Epidermal melanocyte (primary cell): ENCODE measurements around the gene CLNK.

Source experiments
- DNase-seq: peaks from one replicate; pipeline ENCODE4 v3.0.0; 2011; ENCODE audit warnings: low spot score; ENCODE audit not compliant: insufficient read length

Gene CLNK

DNA sequence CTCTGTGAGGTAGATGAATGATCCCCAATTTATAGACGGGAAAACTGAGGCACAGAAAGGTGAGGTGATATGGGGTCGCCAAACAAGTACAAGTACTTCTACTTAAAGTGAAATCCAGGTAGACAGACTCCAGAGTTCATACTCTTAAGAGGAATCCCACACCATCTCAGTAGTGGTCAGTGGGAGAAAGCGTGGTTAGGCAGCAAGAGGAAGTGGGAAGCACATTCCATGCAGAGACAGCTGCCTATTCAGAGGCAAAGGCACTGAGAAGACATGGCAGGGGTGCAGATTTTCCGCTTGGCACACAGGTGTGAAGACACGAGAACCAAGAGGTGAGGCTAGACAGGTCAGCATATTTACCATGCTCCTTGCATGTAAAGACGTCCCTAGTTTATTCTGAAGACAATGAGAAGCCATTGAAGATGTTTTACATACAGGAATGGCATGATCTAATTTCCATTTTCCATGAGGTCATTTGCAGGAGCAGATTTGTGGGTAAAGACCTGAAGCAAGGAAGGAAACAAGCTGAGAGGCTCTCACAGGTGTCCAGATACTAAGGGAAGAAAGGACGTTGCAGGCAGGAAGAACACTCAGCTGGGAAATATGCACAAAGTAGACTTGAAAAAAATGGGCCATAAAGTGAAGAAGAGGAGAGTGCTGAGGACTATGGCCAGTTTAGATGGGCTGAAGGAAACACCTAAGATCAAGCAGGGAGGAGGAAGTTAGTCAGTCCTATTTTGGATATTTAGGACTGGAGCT, 17.3 kb upstream of the CLNK start:
- no peak for DNase-seq

DNA sequence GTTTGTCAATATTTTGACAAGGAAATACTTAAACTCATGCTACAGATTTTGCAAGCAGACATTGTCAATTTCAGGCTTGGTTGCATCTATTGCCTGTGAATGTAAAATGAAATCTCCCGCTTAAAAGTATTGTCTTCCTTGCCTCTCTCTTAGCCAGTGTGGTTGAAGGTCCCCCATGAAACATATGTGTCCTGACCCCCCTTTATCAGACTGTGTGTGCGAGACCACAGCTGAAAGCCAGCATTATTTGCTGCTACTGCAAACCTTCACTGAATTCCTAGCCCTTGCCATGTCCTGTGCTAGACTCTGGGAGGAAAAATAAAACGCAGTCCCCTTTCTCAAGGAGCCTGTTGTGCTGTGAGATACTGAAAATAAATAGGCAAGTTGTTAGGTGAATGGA, 16.6 kb upstream of the CLNK start:
- DNase-seq = no peak

DNA sequence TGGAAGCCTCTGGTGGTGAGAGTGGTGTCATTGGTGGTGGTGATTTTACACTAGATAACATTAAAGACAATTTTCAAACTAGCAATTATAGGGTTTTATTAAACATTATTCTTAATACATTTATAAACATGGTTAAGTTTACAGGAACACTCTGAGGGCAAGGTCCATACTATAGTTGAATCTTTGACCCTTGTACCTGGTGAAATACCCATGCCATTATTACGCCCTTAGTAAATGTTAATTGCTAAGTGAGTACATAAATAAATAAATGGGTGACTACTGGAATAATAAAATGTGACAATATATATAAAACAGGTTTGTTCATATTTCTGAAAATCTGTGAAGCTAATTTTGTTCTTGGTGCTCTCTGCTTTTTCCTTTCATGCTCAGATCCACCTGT, 13.6 kb upstream of the CLNK start:
- no peak for DNase-seq

DNA sequence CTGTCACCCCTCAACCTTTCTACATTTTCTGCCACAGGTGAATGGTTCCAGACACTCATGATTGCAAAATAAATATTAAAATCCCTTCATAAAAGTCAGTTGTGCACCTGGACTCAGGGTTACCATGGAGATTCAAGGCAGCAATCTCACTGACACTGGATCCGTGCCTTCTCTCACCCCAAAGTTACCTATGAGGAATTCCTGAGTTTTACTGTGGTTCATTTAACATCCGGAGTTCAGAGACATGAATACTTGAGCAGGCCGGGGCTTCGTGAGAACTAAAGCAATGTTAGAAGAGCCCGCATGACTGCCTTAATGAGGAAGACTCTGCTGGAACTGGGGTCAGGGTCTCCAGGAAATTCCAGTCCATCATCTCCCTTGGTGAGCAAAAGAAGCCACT, 12.5 kb upstream of the CLNK start:
- DNase-seq = no peak

DNA sequence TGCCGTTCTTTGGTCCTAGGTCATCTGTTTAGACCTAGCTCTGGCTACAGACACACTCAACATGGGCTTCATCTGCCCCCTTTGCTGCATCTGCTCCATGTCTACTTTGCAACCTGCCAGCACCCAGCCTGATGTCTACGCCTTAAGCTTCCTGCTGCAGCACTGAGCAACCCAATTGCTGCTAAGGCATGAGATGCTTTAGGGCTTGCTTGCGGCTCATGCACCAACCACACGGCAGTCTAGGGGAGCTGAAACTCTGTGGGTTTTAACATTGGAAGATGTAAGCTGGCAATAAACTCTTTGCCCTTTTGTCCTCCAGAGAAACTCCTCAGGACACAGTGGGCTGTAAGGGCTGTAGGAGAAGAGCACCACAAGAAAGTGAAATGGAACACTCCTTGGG, 11.7 kb upstream of the CLNK start:
- no peak for DNase-seq

DNA sequence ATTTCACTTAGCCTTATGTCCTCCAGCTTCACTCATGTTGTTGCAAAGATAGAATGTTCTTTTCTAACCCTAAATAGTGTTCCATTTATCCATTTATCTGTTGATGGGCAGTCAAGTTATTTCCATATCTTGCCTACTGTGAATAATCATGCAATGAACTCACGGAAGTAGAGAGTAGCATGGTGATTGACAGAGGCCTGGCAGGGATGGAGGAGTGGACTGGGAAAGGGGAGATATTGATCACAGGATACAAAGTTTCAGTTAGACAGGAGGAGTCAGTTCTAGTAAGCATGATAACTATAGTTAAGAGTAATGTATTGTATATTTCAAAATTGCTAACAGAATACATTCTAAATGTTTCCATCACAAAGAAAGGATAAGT, 10.3 kb upstream of the CLNK start:
- no peak for DNase-seq

DNA sequence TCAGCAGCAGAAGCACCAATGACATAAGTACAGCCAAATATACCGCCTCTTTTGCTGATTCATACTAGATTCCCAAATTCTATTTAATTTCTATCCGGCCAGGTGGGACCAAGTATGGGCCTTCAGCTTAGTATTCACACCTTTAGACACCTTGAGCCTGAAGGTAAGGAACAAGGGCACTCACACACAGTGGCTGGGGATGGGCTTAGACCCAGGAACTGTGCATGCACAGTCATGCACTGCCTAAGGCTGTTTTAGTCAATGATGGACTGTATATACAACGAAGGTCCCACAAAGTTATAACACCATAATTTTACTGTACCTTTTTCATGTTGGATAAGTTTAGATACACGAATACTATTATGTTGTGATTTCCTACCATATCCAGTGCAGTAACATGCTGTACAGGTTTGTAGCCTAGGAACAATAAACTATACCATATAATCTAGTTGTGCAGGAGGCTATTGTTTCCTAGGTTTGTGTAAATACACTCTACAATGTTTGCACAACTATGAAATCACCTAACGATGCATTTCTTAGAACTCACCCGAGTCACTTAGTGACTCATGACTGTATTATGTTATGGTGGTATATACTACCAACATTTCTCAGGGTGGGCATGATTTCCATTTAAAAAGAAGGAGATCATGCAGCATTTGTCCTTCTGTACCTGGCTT, 9.7 kb upstream of the CLNK start:
- DNase-seq = no peak

DNA sequence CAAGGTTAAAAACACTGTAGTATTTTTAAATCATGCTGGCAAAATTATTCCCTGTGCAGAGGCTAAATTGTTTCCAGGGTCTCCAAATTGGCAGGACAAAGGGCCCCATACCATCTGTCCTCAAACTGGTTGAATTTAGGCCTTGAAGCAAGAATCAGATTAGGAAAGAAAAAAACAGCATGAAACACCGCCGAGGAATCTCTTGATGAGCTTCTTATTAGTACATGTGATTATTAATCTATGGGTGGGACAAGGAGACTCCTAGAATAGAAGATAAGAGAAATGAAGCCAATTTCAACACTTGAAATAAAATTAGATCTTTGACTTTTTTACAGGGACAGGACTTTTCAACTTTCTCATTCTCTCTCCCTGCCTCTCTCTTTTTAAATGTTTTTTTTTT, 7.1 kb upstream of the CLNK start:
- DNase-seq = no peak

DNA sequence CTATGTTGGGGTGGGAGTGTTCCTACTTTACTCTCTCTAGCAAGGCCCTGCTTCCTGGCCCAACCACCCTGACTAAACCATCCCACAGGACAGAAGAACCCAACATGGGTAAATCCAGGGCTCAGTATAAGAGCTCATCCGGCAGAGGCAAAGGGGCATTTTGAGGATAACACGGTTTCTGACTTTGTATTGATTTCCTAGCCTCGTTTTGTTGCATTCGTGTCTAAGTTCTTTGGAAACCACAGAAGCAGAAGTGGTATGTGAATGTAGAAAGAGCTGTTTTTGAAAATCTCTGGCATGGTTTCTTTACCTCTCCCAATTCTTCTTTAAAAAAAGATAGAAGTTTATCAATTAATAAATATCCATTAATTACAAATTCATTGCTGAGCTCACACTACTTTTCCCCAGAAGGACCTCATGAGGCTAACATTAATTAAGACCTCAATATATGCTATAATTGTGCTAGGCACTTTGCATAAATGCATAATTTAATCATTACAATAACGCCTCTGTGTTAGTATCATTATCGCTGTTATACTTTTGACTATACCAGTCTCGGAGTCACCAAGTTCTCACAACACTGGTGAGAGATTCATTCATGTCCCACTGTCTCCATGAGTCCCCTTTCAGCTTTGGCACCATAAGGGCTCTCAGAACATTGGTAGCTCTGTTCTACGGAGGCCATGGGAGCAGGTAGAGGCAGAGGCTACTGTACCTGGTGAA, 5.8 kb upstream of the CLNK start:
- no peak for DNase-seq

DNA sequence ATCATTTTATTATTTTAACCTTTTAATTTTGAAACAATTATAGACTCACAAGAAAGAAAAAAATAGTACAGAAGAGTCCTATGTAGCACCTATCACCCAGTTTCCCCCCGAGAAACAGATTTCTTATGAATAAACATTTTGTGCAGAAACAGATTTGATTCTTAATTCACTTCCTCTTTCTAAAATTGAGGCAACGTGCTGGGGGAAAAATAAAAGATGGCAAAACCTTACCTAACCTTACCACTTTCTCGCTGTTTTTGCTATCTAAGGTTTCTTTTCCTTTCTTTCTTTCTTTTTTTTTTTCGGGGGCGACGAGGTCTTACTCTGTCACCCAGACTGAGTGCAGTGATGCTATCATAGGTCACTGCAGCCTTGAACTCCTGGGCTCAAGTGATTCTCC, 4.3 kb upstream of the CLNK start:
- DNase-seq = no peak

DNA sequence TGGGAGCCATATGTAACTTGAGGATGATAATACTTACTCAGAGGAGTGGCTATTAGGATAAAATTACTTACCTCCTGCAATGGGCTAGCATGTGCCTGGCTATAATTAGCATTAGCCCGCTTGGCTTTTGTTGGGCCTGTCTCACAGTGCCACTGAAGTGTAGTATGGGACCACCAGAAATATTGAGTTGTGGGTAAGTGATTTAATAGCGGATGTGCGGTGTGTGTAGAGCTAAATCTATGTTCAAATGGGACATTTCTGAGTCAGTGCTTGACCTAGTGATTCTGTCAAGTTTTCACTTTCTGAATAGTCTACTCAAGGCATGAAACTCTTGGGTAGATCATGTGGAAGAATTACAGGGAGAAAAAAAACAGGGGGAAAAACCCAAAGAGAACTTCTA, 3.5 kb upstream of the CLNK start:
- DNase-seq = no peak

DNA sequence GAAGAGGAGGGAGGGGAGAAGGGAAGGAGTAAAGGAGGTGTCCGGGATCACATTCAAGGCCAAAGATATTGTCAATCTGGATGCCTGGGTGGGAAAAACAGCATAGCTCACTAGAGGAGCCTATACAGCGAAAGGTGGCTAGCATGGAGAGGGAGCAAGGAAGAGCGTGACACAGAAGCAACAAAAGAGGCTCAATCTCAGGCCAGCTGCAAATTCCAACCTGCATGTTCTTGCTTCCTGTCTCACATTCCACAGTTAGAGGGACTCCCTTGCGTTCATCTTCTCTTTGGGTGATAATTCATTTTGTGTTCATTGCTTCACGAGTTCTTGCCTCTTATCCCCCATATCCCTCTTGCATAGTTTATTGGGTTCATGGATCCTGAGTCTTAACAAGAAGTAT, 3.0 kb upstream of the CLNK start:
- no peak for DNase-seq

DNA sequence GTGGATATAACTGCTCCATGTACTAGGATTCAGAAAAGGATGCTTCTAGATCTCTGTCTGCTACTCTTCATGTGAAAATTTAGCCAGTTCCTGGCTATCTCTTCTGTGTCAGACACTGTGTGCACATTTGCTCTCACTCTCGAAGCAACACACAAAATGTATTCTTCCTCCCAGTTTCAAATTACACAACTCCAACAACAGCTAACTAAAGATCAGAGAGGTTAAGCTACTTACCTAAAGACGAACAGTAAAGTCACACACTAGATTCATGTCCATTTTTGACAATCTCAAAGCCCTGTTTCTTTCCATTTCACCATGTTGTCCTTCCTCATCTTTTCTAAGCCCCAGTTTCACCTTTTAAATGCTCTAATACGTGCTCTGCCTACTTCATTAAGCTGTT, 2.2 kb downstream of the CLNK start:
- no peak for DNase-seq

DNA sequence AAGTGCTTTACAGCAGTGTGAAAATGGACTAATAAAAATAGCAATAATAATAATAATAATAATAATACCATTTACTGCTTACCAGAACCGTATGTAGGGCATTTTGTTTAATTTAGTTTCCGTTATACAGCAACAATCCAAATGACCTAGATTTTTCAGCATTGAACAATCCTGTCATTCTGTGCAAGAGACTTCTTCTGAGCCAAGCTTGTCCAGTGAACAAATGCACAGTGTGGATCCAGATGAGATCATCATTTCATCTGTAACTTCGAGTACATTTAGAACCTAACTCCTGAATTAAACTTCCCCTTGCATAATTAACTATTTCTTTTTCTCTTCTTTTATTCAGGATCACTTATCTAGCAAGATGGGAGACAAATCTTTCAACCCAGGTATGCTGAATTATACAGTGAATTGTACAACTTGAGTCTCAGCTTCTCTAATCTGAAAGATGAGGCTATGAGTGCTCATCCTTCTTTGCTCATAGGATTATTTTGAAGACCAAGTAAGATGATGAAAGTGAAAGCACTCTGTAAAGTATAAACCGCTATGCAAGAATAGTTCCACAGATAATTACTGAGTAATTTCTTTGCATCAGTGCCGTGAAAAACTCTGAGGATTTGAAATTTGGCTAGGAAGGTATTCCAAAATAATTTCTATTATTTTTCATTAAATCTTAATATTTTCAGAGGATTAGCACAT, 6.6 kb downstream of the CLNK start:
- DNase-seq = no peak

DNA sequence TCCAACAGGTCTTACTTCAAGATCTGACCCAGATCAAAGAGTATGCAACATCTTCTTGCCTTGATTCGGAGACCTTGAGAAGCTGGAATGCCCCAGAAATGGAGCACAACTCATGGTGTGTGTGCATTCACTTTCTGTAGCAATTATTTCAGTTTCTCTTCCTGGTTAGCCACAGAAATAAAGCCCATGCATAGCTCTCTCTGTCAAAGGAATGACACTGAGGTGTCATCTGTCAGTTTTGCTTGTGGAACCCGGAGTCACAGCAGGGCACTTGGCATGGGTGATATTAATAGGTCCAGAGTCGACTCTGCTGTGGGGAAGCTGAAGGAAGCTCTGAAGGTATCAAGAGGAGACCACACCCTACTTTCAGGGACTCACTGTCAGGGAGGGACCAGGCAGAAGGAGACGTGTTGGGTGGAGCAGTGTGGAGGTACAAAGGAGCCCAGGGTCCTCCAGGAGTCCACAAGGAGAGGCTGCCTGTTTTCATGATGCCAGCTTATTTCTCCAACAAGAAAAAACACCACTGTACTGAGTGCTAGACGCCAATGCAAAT, 10.7 kb downstream of the CLNK start:
- no peak for DNase-seq

DNA sequence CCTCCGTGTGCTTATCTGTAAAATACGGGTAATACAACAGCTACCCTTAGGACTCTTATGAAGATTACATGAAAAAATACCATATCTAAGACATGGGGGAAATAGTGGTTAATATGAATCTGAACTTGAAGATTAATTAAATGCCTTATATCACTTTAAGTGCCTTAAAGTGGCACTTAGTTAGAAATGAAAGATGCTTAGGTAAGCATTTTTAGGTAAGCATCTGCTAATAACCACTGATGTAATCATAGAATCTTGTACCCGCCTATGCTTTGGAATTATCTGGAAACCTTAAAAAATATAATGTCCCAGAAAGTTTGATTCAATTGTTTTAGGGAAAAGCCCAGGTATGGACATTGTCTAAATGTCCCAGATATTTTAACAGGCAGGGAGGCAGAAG, 12.2 kb downstream of the CLNK start:
- no peak for DNase-seq

DNA sequence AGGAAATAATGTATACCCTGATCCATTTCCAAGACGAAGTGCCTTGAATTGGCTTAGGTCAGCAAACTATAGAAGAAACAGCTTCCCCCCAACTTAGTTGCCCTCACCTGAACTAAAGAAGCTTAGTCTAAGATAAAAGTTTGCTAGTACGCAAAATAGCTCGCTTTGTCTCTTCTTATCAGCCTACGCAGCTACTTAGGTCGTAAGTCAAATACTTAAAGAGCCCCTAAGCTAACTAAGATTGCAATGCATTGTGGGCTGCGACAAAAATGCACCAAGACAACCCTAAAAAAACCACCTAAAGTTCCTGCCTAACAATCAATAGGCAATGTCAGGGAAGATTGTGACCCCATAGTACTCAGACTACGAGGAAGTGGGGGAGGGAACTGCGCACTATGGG, 12.8 kb downstream of the CLNK start:
- no peak for DNase-seq

DNA sequence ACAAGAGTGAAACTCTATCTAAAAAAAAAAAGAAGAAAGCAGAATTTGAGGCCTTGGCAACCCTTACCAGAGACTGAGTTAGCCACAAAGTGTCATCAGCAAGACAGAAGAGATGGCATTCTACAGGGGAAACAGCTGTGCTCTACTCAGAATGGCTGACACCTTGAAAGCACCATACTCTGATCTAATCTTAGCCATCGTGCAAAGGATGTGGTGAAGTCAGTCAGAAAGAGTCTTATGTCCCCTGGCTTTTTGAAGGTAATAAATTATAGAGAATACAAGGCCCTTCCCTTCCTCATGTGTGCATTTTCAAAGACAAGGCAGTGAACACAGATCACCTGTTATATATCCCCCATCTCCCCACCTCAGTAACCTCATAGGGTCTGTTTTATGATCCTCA, 13.2 kb downstream of the CLNK start:
- no peak for DNase-seq

DNA sequence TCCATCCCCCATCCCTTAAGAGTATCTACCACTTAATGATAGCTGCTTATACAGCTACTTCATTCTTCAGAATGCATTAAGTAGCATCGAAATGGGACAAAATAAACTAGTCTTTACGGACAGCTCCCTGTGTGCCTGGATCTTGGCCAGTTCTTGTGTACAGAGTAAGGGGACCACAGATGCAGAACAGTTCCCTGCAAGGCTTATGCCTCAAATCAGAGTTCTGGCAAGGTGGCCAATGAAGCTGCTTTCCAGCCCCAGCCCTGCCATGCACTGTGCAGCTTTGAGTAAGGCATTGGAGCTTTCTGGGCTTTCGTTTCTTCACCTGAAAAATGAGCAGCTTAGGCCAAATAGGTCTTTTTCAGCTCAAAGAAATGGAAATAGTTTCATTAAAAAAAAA, 14.2 kb downstream of the CLNK start:
- no peak for DNase-seq

DNA sequence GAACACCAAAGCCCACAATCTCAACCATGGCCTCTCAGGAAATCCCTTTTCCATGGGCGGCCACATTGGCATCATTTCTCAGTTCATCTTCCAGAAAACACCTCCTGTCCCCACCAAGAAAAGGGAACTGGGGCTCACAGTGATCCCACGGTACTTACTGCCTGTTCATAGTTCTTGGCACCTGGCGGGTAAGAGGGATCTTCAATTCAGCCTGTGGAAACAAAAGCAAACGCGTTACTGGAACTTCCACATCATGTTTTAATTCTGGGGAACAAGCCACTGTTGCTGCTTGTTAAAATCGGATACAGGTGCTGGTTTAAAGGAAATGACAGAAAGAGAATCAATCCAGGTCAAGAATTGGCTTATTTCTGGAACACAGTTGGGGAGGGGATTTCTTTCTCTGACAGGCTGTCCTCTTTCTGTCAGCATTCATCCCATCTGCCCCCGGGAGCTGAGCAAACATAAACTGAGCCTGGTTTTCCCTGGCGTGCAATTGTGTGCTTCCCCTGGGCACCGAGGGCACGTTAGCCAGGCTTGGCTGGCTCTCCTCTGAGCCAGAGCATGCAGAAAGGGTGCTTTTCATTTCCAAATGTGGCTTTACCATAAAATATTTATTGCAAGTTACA, 16.8 kb downstream of the CLNK start:
- no peak for DNase-seq

DNA sequence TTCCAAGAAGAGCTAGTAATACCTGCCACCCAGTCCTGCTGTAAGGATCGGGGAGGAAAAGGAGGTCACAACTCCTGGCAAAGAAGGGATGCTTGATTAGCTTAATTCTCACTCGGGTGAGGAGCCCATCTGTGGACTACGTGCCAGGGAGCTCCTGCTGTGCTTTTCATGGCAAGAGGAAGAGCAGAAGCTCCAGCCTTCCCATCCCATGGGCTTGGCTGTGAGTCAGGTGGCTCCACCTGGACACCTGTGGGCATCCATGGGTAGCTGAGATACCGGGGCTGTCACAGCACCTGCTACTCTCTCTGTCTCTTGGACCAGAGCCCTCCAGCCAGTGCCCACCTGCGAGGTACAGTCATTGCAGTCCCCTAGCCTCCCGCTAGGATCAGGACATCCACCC, 18.0 kb downstream of the CLNK start:
- no peak for DNase-seq
